Common myeloid progenitor, CD34-positive (primary cell): ENCODE measurements around the gene CRYL1.

Experiments used
- CTCF ChIA-PET: fragments of 350-600 bp; sonication (Branson Sonifier 250); formaldehyde crosslinking; loops from one replicate; lab custom pipeline; 2021; ENCODE audit warnings: antibody characterized with exemption; lab: Charles Lee
- POLR2A ChIA-PET: fragments of 350-600 bp; sonication (Branson Sonifier 250); formaldehyde crosslinking; loops from one replicate; lab custom pipeline; 2021; ENCODE audit warnings: antibody characterized with exemption; lab: Charles Lee
- DNase-seq, 3 donors: peaks; one replicate each; pipeline versions ENCODE4 v3.0.0 to v3.0.0-alpha.2; 2013
- H3K27ac ChIP-seq, 2 experiments: 1 replicate in 1 of 2; 2 replicates in 1 of 2; pipeline ENCODE4 v1.7.0; 2013; ENCODE audit warnings: inconsistent platforms in 2 of 2, low read length in 2 of 2, mild to moderate bottlenecking in 2 of 2, low read depth in 1 of 2, moderate library complexity in 1 of 2; ENCODE audit not compliant: severe bottlenecking in 2 of 2, insufficient read depth in 1 of 2, poor library complexity in 1 of 2
- H3K27me3 ChIP-seq, 5 experiments: replicated peaks in 2 of 5; 1 replicate in 3 of 5; 2 replicates in 2 of 5; pipeline versions ENCODE4 v1.6.1 to v1.7.0; 2013; ENCODE audit warnings: low read length in 4 of 5, mild to moderate bottlenecking in 2 of 5, moderate library complexity in 2 of 5, inconsistent platforms in 1 of 5; ENCODE audit not compliant: insufficient read depth in 5 of 5, control insufficient read depth in 4 of 5
- H3K36me3 ChIP-seq, 4 experiments: 1 replicate in 2 of 4; 2 replicates in 2 of 4; pipeline versions ENCODE4 v1.6.1 to v1.7.0; 2013; ENCODE audit warnings: low read length in 3 of 4, control low read depth in 1 of 4, mild to moderate bottlenecking in 1 of 4; ENCODE audit not compliant: control insufficient read depth in 4 of 4, insufficient read depth in 4 of 4
- H3K4me1 ChIP-seq, 4 experiments: 1 replicate in 3 of 4; 2 replicates in 1 of 4; pipeline versions ENCODE4 v1.6.1 to v1.7.1; 2013; ENCODE audit warnings: low read length in 3 of 4, mild to moderate bottlenecking in 3 of 4, control low read depth in 1 of 4, inconsistent platforms in 1 of 4, moderate library complexity in 1 of 4; ENCODE audit not compliant: control insufficient read depth in 4 of 4, insufficient read depth in 4 of 4; ENCODE audit errors: control extremely low read depth in 1 of 4
- H3K4me3 ChIP-seq, 7 experiments: 1 replicate in 4 of 7; 2 replicates in 3 of 7; pipeline versions ENCODE4 v1.5.1 to v1.7.0; 2013; ENCODE audit warnings: mild to moderate bottlenecking in 7 of 7, low read length in 6 of 7, moderate library complexity in 6 of 7, inconsistent platforms in 2 of 7, low read depth in 2 of 7, control low read depth in 1 of 7; ENCODE audit not compliant: insufficient read depth in 4 of 7, control insufficient read depth in 1 of 7; ENCODE audit errors: extremely low read depth in 1 of 7
- H3K9me3 ChIP-seq, 5 experiments: 1 replicate in 4 of 5; 2 replicates in 1 of 5; pipeline versions ENCODE4 v1.6.1 to v1.7.1; 2013; ENCODE audit warnings: low read length in 4 of 5, mild to moderate bottlenecking in 2 of 5, inconsistent platforms in 1 of 5, low read depth in 1 of 5, moderate library complexity in 1 of 5; ENCODE audit not compliant: control insufficient read depth in 4 of 5, insufficient read depth in 2 of 5; ENCODE audit errors: control extremely low read depth in 1 of 5
- WGBS: methylation state at CpG from one replicate; pipeline ENCODE4 v1.1.5; 2013; ENCODE audit not compliant: insufficient coverage; 5-methylcytosine and 5-hydroxymethylcytosine counted together

The CRYL1 gene

DNA sequence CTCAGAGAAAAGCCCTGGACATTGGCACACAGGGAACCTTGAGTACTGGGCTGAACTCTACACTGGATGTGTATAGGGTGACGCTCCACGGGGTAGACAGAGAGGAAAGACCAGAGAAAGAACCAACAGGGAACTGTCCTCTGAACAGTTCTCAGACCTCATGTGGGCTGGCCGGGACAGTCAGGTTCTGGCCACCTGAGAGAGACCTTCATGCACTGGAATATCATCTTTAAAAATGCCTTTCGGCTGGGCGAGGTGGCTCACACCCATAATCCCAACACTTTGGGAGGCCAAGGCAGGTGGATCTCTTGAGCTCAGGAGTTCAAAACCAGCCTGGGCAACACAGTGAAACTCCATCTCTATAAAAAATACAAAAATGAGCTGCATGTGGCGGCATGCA lies 149.8 kb downstream of the CRYL1 start:
- H3K4me3 ChIP-seq: no peak overlapping the region
- ChIA-PET POLR2A (no interaction called here), CTCF (no interaction called here)
- no peaks in the 10 kb centered on the region for H3K4me1 ChIP-seq
- H3K36me3 ChIP-seq: no peaks in the 10 kb centered on the region
- WGBS: 100% methylated on average over 4 of the region's 6 CpGs
- no peaks in the 10 kb centered on the region for H3K9me3 ChIP-seq
- H3K27ac ChIP-seq: no peak overlapping the region
- no peak for DNase-seq
- no peaks in the 10 kb centered on the region for H3K27me3 ChIP-seq

DNA sequence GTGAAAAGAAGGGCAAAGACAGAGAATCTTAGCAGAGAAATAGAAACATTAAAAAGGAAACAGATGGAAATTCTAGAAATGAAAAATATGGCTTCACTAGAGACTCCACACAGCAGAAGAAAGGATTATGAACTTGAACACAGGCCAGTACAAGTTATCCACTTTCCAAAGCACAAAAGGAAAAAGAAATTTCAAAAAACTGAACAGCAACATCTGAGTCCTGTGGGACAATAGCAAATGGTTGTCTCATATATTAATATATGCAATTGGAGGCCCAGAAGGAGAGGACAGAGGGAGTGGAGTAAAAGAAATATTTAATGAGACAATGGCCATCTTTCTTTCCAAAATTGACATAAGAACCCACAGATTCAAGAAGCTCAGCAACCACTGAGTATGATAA lies 151.8 kb downstream of the CRYL1 start:
- Histone ChIP-seq H3K27me3 (no peaks in the 10 kb centered on the region), H3K9me3 (no peaks in the 10 kb centered on the region), H3K27ac (no peak overlapping the region), H3K36me3 (no peaks in the 10 kb centered on the region), H3K4me3 (no peak overlapping the region), H3K4me1 (no peaks in the 10 kb centered on the region)
- CTCF ChIA-PET: interaction anchor here (0.6 kb wide), 1 partner anchor 86 kb away, joined by 3 read pairs; no protein-coding TSS in a partner anchor
- no peak for DNase-seq
- POLR2A ChIA-PET: no interaction called here

DNA sequence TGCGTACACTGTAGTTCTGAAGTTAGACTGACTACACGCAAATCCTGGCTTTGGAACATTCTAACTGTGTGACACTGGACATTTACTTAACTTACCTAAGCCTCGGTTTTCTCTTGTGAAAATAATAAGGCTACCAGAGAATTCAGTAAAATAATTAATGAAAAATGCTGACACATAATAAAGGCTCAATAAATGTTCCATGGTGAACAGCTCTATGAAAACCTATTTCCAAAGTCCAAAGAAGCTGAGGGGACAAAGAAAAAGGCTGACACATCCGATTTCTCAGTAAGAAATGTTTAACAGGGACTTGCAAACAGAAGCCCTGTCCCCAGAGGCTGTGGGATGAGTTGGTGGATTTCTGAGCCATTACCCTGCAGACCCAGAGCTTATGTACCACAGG lies 153.8 kb downstream of the CRYL1 start:
- Histone ChIP-seq H3K27me3 (no peaks in the 10 kb centered on the region), H3K36me3 (no peaks in the 10 kb centered on the region), H3K9me3 (no peaks in the 10 kb centered on the region), H3K27ac (no peak overlapping the region), H3K4me3 (no peak overlapping the region), H3K4me1 (no peaks in the 10 kb centered on the region)
- ChIA-PET POLR2A (no interaction called here), CTCF (no interaction called here)
- WGBS: 100% methylated on average over 1 of the region's 4 CpGs
- no peak for DNase-seq

DNA sequence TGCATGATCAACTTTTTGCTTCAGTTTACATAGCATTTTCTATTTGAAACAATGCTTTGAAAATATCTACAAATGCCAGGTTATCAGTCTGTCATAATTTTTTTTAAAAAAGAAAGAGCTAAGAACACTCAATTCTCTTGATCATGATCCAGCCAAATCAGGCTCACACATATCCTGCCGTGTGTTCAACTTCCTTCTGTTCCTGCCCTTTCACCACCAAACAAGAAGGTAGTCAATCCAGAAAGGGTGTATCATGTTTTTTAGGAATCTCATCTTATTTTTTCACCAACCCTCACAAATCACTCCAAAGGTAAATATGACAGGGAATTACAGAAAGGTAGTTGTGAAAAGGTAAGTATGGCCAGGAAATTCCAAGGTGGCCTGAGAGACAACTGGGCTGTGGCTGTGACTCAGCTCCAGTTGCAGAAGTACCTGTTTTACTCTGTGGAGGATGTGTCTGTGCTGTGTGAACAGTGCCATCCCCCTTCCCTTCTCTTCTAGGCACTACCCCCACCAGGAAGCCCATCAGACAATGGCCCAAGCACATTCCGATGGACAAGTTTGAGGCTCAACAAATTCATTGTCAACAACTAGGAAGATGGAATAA lies 154.7 kb downstream of the CRYL1 start:
- ChIA-PET CTCF (no interaction called here), POLR2A (no interaction called here)
- Histone ChIP-seq H3K4me1 (no peaks in the 10 kb centered on the region), H3K36me3 (no peaks in the 10 kb centered on the region), H3K9me3 (no peaks in the 10 kb centered on the region), H3K27me3 (no peaks in the 10 kb centered on the region), H3K4me3 (no peak overlapping the region), H3K27ac (no peak overlapping the region)
- WGBS: 40% methylated on average over 2 of the region's 2 CpGs
- DNase-seq: no peak

DNA sequence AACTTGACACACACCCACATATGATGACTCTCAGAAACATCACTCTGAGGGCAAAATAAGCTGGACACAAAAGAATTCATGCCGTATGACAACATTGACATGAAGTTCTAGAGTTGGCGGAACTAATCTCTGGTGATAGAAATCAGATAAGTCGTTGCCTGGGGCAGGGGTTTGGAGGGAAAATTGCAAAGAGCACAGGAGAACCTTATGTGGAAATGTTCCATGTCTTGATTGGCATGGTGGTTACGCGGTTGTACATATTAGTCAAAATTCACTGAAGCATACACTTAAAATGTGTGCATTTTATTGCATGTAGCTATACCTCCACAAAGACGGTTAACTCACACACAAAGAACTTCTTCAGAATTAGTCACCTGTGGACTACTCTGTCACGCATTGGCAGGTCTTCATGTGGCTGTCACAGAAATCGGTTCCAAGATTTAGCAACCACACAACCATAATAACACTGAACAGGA lies 155.7 kb downstream of the CRYL1 start:
- Histone ChIP-seq H3K27me3 (no peaks in the 10 kb centered on the region), H3K4me1 (no peaks in the 10 kb centered on the region), H3K36me3 (no peaks in the 10 kb centered on the region), H3K27ac (no peak overlapping the region), H3K9me3 (no peaks in the 10 kb centered on the region), H3K4me3 (no peak overlapping the region)
- POLR2A ChIA-PET: no interaction called here
- WGBS: 93% methylated on average over 7 of the region's 8 CpGs
- DNase-seq: no peak
- CTCF ChIA-PET: no interaction called here

DNA sequence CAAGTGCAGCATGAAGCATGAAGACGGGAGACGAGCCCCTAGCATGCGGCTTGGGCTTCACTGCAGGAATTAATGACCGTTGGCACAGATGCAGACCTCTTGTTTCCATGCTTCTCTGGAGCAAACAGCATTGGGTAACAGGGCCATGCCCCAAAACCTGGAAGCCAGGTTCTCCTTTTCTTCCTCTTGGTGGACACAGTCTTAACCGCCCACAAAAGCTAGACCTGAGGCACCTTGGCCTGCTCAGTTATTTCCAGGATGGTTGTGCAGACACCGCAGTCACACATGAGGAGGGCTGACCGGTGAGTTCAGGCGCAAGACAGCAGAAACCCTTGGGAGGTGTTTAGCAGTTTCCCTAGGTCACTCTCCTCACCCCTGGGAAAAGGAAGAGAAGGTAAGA lies 159.6 kb downstream of the CRYL1 start:
- H3K4me3 ChIP-seq: no peak overlapping the region
- no peak for DNase-seq
- CTCF ChIA-PET: no interaction called here
- no peaks in the 10 kb centered on the region for H3K9me3 ChIP-seq
- no peaks in the 10 kb centered on the region for H3K36me3 ChIP-seq
- H3K27me3 ChIP-seq: no peaks in the 10 kb centered on the region
- H3K4me1 ChIP-seq: peaks cover 0 to 2% (median 0%) of the 10 kb centered on the region in 4 experiments
- 97% methylated on average over 5 of the region's 8 CpGs for WGBS
- POLR2A ChIA-PET: no interaction called here
- H3K27ac ChIP-seq: no peak overlapping the region

DNA sequence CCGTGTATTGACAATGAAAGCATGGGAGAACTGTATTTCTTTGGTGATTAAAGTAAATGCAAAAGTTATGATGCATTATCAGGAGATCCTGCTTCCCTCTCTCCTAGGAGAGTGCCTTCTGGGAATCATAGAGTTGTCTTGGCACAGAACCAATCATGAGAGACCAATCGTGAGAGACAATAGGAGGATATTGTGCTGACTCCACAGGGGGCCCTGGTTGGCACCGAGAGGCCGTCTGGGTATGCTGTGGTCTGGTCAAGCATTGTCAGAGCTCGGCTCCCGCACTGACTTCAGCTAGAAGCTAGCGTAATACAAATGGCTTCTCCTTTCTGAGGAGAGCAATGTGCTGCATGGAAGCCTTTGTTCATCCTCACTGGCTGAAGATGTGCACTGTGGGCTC lies 162.1 kb downstream of the CRYL1 start:
- CTCF ChIA-PET: no interaction called here

More for the DNA sequence above, 162.1 kb downstream of the CRYL1 start:
- POLR2A ChIA-PET: no interaction called here
- H3K36me3 ChIP-seq: no peaks in the 10 kb centered on the region
- H3K4me1 ChIP-seq: peaks cover 0 to 2% (median 0%) of the 10 kb centered on the region in 4 experiments
- no peak overlapping the region for H3K4me3 ChIP-seq
- H3K27ac ChIP-seq: no peak overlapping the region
- no peaks in the 10 kb centered on the region for H3K9me3 ChIP-seq
- no peak for DNase-seq
- 82% methylated on average over 6 of the region's 7 CpGs for WGBS
- H3K27me3 ChIP-seq: no peaks in the 10 kb centered on the region
